H1 (cell line): ENCODE measurements around the gene MIGA1. TPM values are rescaled to one million over a fixed set of nuclear protein-coding genes. Genes with fewer than 3 reads are reported as not detected.

ENCODE experiments used
- CBX5 ChIP-seq: fragments of 300-800, 300-1000 bp; sonication (generic); IDR thresholded peaks from 2 replicates; pipeline ENCODE4 v1.7.1; 2016; ENCODE audit warnings: antibody characterized with exemption, low read length, low read depth
- E2F6 ChIP-seq: IDR thresholded peaks from 2 replicates; pipeline ENCODE4 v1.6.1; 2012; ENCODE audit warnings: inconsistent platforms
- EZH2 ChIP-seq: fragments of 200-600 bp; sonication (generic); IDR thresholded peaks from 2 replicates; pipeline ENCODE4 v1.7.1; 2012; ENCODE audit warnings: low read depth, mild to moderate bottlenecking, moderate library complexity, low read length, inconsistent platforms; ENCODE audit not compliant: severe bottlenecking
- KDM4A ChIP-seq: IDR thresholded peaks from one replicate; pipeline ENCODE4 v1.7.1; 2012; ENCODE audit warnings: low read depth, mild to moderate bottlenecking, moderate library complexity, low read length, inconsistent platforms; ENCODE audit not compliant: severe bottlenecking
- POLR2A ChIP-seq, 2 experiments: IDR thresholded peaks; 1 replicate in 1 of 2; 2 replicates in 1 of 2; pipeline ENCODE4 v1.6.1; 2011; ENCODE audit warnings: low read depth in 2 of 2, low read length in 2 of 2, mild to moderate bottlenecking in 2 of 2; ENCODE audit errors: control extremely low read depth in 1 of 2
- RFX5 ChIP-seq: IDR thresholded peaks from 2 replicates; pipeline ENCODE4 v1.6.1; 2011; ENCODE audit warnings: low read depth, low read length, improper control_type of control experiment, borderline replicate concordance
- TEAD4 ChIP-seq: IDR thresholded peaks from 2 replicates; pipeline ENCODE4 v1.6.1; 2012; ENCODE audit warnings: low read depth, low read length, inconsistent platforms, mixed read lengths
- polyA plus RNA-seq, 7 experiments: library from polyadenylated mRNA; depleted of rRNA in 3 of 7; stranded (reverse) in 5 of 7; unstranded in 2 of 7; fragments of >200 nt in 5 of 7; fragments of 200-250 nt in 2 of 7; gene quantifications; 1 replicate in 5 of 7; 2 replicates in 1 of 7; 4 replicates in 1 of 7; pipeline versions ENCODE4 v1.2.1 to v1.2.3, GENCODE V29; 2011 to 2013; ENCODE audit warnings: missing spikeins in 2 of 7, mixed read lengths in 2 of 7
- total RNA-seq: library from RNA; stranded (reverse); fragmentation: NEBNext Ultra II Directional; extraction: Animal tissue kit (Norgen Biotek cat#: 25700); gene quantifications from 2 replicates; pipeline ENCODE4 v1.2.1, GENCODE V29; 2021

MIGA1 gene
- total and polyA plus RNA-seq, 2 of the 8 experiments (the other 6 are each of a cell fraction or from before 2014, with no cell fraction given): 0.95 to 7.0 TPM

GRCh38 chr1:77829851-77830250 is 50.4 kb downstream of the MIGA1 start (continued):
- TF ChIP-seq EZH2 (no peak), POLR2A (IDR thresholded peaks at IDR 0.05; ENCODE audit: control extremely low read depth in 1 of 2, low read depth in 2 of 2, low read length in 2 of 2) (no peak), TEAD4 (no peak), CBX5 (no peak), E2F6 (no peak), KDM4A (no peak), RFX5 (no peak)
